H1 (cell line): ENCODE results near the gene KCNH8. TPM values are rescaled to one million over a fixed set of nuclear protein-coding genes. Genes with fewer than 3 reads are reported as not detected.

Source experiments
- CTCF ChIA-PET: fragments of 300-600 bp; sonication (Branson Sonifier 250); formaldehyde crosslinking; loops from one replicate; lab custom pipeline; 2021; ENCODE audit not compliant: partially characterized antibody; lab: Charles Lee
- POLR2A ChIA-PET: fragments of 300-600 bp; sonication (Branson Sonifier 250); formaldehyde crosslinking; loops from one replicate; lab custom pipeline; 2021; ENCODE audit warnings: inconsistent platforms; ENCODE audit not compliant: partially characterized antibody; lab: Charles Lee
- DNase-seq, 2 experiments: peaks; one replicate each; pipeline versions ENCODE4 v3.0.0 to v3.0.0-alpha.2; 2010 to 2022; ENCODE audit warnings: low spot score in 2 of 2, low read depth in 1 of 2, mixed read lengths in 1 of 2
- FAIRE-seq: peaks from 2 replicates; lab custom pipeline; 2011; peaks lifted over from hg19 to GRCh38; lab: Jason Lieb, UNC
- H2AFZ ChIP-seq: 2 replicates; pipeline ENCODE4 v1.8.1; 2012; ENCODE audit warnings: low read length, inconsistent platforms
- H2AK5ac ChIP-seq: 2 replicates; pipeline ENCODE4 v1.6.1; 2013; ENCODE audit warnings: low read depth, low read length
- H2BK120ac ChIP-seq: replicated peaks from 2 replicates; pipeline ENCODE3; 2013; ENCODE audit warnings: low read depth, low read length, inconsistent platforms
- H2BK12ac ChIP-seq: 2 replicates; pipeline ENCODE4 v1.6.1; 2013; ENCODE audit warnings: low read depth, low read length
- H2BK15ac ChIP-seq: 2 replicates; pipeline ENCODE4 v1.6.1; 2013; ENCODE audit warnings: low read length
- H2BK20ac ChIP-seq: 2 replicates; pipeline ENCODE4 v1.6.1; 2013; ENCODE audit warnings: low read length
- H2BK5ac ChIP-seq: 2 replicates; pipeline ENCODE4 v1.6.1; 2013; ENCODE audit warnings: low read depth, low read length
- H3K14ac ChIP-seq: 2 replicates; pipeline ENCODE4 v1.6.1; 2013; ENCODE audit warnings: inconsistent platforms; ENCODE audit not compliant: insufficient read length
- H3K18ac ChIP-seq: 2 replicates; pipeline ENCODE4 v1.6.1; 2013; ENCODE audit warnings: low read length; ENCODE audit errors: extremely low read depth
- H3K23ac ChIP-seq: 2 replicates; pipeline ENCODE4 v1.6.1; 2013; ENCODE audit warnings: inconsistent platforms; ENCODE audit not compliant: insufficient read length
- H3K23me2 ChIP-seq: 2 replicates; pipeline ENCODE4 v1.6.1; 2013; ENCODE audit warnings: low read depth, low read length
- H3K27ac ChIP-seq: 2 replicates; pipeline ENCODE4 v1.6.1; 2011; ENCODE audit warnings: low read depth, low read length, inconsistent platforms
- H3K27me3 ChIP-seq, 4 experiments: replicated peaks in 1 of 4; 1 replicate in 1 of 4; 2 replicates in 3 of 4; pipeline versions ENCODE4 v1.6.1 to v1.8.1; 2011 to 2013; ENCODE audit warnings: low read length in 3 of 4, mild to moderate bottlenecking in 3 of 4, inconsistent platforms in 2 of 4, mixed read lengths in 2 of 4, moderate library complexity in 1 of 4; ENCODE audit not compliant: control insufficient read depth in 3 of 4, insufficient read depth in 3 of 4; ENCODE audit errors: extremely low read depth in 1 of 4
- H3K36me3 ChIP-seq, 4 experiments: 2 replicates each; pipeline versions ENCODE4 v1.6.1 to v1.8.1; 2011 to 2013; ENCODE audit warnings: mild to moderate bottlenecking in 4 of 4, low read length in 3 of 4, moderate library complexity in 2 of 4, control low read depth in 1 of 4, inconsistent platforms in 1 of 4; ENCODE audit not compliant: insufficient read depth in 4 of 4, control insufficient read depth in 2 of 4
- H3K4ac ChIP-seq: replicated peaks from 2 replicates; pipeline ENCODE3; 2013; ENCODE audit warnings: low read length, low read depth, mixed read lengths, inconsistent platforms; ENCODE audit not compliant: insufficient read length
- H3K4me1 ChIP-seq, 4 experiments: replicated peaks in 1 of 4; 1 replicate in 1 of 4; 2 replicates in 3 of 4; pipeline versions ENCODE4 v1.6.1 to v1.8.1; 2011 to 2013; ENCODE audit warnings: low read length in 3 of 4, inconsistent platforms in 2 of 4, mixed read lengths in 1 of 4; ENCODE audit not compliant: insufficient read depth in 4 of 4, control insufficient read depth in 3 of 4
- H3K4me2 ChIP-seq, 2 experiments: 2 replicates each; pipeline versions ENCODE4 v1.6.1 to v1.8.1; 2011 to 2013; ENCODE audit warnings: low read depth in 2 of 2, low read length in 2 of 2, control low read depth in 1 of 2, inconsistent platforms in 1 of 2, mild to moderate bottlenecking in 1 of 2; ENCODE audit not compliant: insufficient read depth in 1 of 2
- H3K4me3 ChIP-seq, 4 experiments: fragments of 200-600, 300-600 bp in 1 of 4; sonication (generic), shearing (Covaris generic), sonication (Bioruptor Twin) in 1 of 4; 2 replicates each; pipeline versions ENCODE4 v1.5.1 to v1.8.1; 2011 to 2016; ENCODE audit warnings: low read length in 4 of 4, low read depth in 3 of 4, control low read depth in 2 of 4, inconsistent platforms in 2 of 4, mild to moderate bottlenecking in 2 of 4, mixed read lengths in 1 of 4, moderate library complexity in 1 of 4; ENCODE audit not compliant: insufficient read depth in 2 of 4; ENCODE audit errors: extremely low read depth in 1 of 4
- H3K56ac ChIP-seq: replicated peaks from 2 replicates; pipeline ENCODE3; 2013; ENCODE audit warnings: low read depth, mild to moderate bottlenecking, mixed read lengths, low read length, inconsistent platforms; ENCODE audit not compliant: insufficient read length
- H3K79me1 ChIP-seq: 2 replicates; pipeline ENCODE4 v1.6.1; 2013; ENCODE audit warnings: low read depth, low read length, control low read depth
- H3K79me2 ChIP-seq, 2 experiments: 2 replicates each; pipeline versions ENCODE4 v1.6.1 to v1.8.1; 2012 to 2013; ENCODE audit warnings: low read length in 2 of 2, mild to moderate bottlenecking in 2 of 2, inconsistent platforms in 1 of 2; ENCODE audit not compliant: insufficient read depth in 2 of 2, control insufficient read depth in 1 of 2
- H3K9ac ChIP-seq, 4 experiments: replicated peaks in 1 of 4; 1 replicate in 1 of 4; 2 replicates in 3 of 4; pipeline versions ENCODE4 v1.6.1 to v1.8.1; 2011 to 2013; ENCODE audit warnings: low read depth in 3 of 4, low read length in 3 of 4, control low read depth in 2 of 4, mild to moderate bottlenecking in 2 of 4, moderate library complexity in 2 of 4, inconsistent platforms in 1 of 4; ENCODE audit errors: extremely low read depth in 1 of 4
- H3K9me3 ChIP-seq, 2 experiments: 2 replicates each; pipeline versions ENCODE4 v1.6.1 to v1.8.1; 2012 to 2013; ENCODE audit warnings: mild to moderate bottlenecking in 2 of 2, moderate library complexity in 2 of 2, control low read depth in 1 of 2, inconsistent platforms in 1 of 2, low read depth in 1 of 2, low read length in 1 of 2, mixed read lengths in 1 of 2; ENCODE audit not compliant: insufficient read depth in 2 of 2
- H4K20me1 ChIP-seq, 2 experiments: replicated peaks in 1 of 2; 2 replicates each; pipeline versions ENCODE3 to v1.8.1; 2011 to 2013; ENCODE audit warnings: inconsistent platforms in 2 of 2, low read length in 2 of 2, mild to moderate bottlenecking in 1 of 2; ENCODE audit not compliant: insufficient read depth in 2 of 2, control insufficient read depth in 1 of 2
- H4K5ac ChIP-seq: 2 replicates; pipeline ENCODE4 v1.6.1; 2013; ENCODE audit warnings: low read length, low read depth, mixed read lengths, inconsistent platforms; ENCODE audit not compliant: insufficient read length
- H4K8ac ChIP-seq: 2 replicates; pipeline ENCODE4 v1.8.0; 2013; ENCODE audit warnings: mild to moderate bottlenecking, moderate library complexity, low read length, inconsistent platforms; ENCODE audit not compliant: insufficient read depth; ENCODE audit errors: extremely low read depth
- H4K91ac ChIP-seq: replicated peaks from 2 replicates; pipeline ENCODE3; 2013; ENCODE audit warnings: low read length, mixed read lengths, inconsistent platforms; ENCODE audit not compliant: insufficient read length
- RBBP5 ChIP-seq: IDR thresholded peaks from 2 replicates; pipeline ENCODE4 v1.7.1; 2012; ENCODE audit warnings: low read depth, mild to moderate bottlenecking, inconsistent platforms, low read length, moderate library complexity, borderline replicate concordance
- WGBS, 2 experiments: shearing (Covaris generic) in 1 of 2; methylation state at CpG; one replicate each; pipeline versions ENCODE4 v1.1.6 to v1.1.7; 2013 to 2015; ENCODE audit warnings: low lambda C conversion rate in 2 of 2, mixed read lengths in 2 of 2, inconsistent platforms in 1 of 2, low coverage in 1 of 2, missing lambda C conversion rate in 1 of 2; ENCODE audit not compliant: insufficient replicate concordance in 2 of 2, insufficient coverage in 1 of 2, insufficient read length in 1 of 2; ENCODE audit errors: extremely low coverage in 1 of 2, missing lambda C conversion rate in 1 of 2; 5-methylcytosine and 5-hydroxymethylcytosine counted together
- polyA plus RNA-seq, 7 experiments: library from polyadenylated mRNA; depleted of rRNA in 3 of 7; stranded (reverse) in 5 of 7; unstranded in 2 of 7; fragments of >200 nt in 5 of 7; fragments of 200-250 nt in 2 of 7; gene quantifications; 1 replicate in 5 of 7; 2 replicates in 1 of 7; 4 replicates in 1 of 7; pipeline versions ENCODE4 v1.2.1 to v1.2.3, GENCODE V29; 2011 to 2013; ENCODE audit warnings: missing spikeins in 2 of 7, mixed read lengths in 2 of 7
- total RNA-seq: library from RNA; stranded (reverse); fragmentation: NEBNext Ultra II Directional; extraction: Animal tissue kit (Norgen Biotek cat#: 25700); gene quantifications from 2 replicates; pipeline ENCODE4 v1.2.1, GENCODE V29; 2021
- TF ChIP-seq, protein P1 (sequence below), 3 experiments: IDR thresholded peaks; 1 replicate in 2 of 3; 2 replicates in 1 of 3; pipeline versions ENCODE4 v1.5.1 to v1.6.1; 2011; ENCODE audit warnings: low read length in 3 of 3, mild to moderate bottlenecking in 3 of 3, inconsistent platforms in 2 of 3, low read depth in 1 of 3, moderate library complexity in 1 of 3; ENCODE audit not compliant: insufficient read depth in 1 of 3; ENCODE audit errors: control extremely low read depth in 1 of 3
- TF ChIP-seq, protein P2 (sequence below): IDR thresholded peaks from 2 replicates; pipeline ENCODE4 v1.6.1; 2012; ENCODE audit warnings: inconsistent platforms

The KCNH8 gene
- total and polyA plus RNA-seq, 2 of the 8 experiments (the other 6 are each of a cell fraction or from before 2014, with no cell fraction given) = 2.2 to 2.4 TPM

GRCh38 chr3:19190126-19190525, 41.8 kb downstream of the KCNH8 start:
- H3K79me1 ChIP-seq = no peaks in the 10 kb centered on the region
- H4K91ac ChIP-seq = no peak overlapping the region
- H3K27ac ChIP-seq = no peak overlapping the region
- H2AFZ ChIP-seq = no peak overlapping the region
- H3K4me1 ChIP-seq = no peaks in the 10 kb centered on the region
- H3K79me2 ChIP-seq = 0 out of 4 replicates have a peak, but pooled peaks cover 0 to 2% of the 10 kb centered on the region in 2 experiments
- no peaks in the 10 kb centered on the region for H3K23me2 ChIP-seq
- ChIA-PET POLR2A (no interaction called here), CTCF (interaction anchor here (0.9 to 1.2 kb wide), 5 partner anchors 11 to 30 kb away, joined by 3 read pairs; no protein-coding TSS in a partner anchor)
- H3K4ac ChIP-seq = no peak overlapping the region
- no peak overlapping the region for H2BK12ac ChIP-seq
- TF ChIP-seq RBBP5 = no peak
- TF ChIP-seq, protein P1, sequence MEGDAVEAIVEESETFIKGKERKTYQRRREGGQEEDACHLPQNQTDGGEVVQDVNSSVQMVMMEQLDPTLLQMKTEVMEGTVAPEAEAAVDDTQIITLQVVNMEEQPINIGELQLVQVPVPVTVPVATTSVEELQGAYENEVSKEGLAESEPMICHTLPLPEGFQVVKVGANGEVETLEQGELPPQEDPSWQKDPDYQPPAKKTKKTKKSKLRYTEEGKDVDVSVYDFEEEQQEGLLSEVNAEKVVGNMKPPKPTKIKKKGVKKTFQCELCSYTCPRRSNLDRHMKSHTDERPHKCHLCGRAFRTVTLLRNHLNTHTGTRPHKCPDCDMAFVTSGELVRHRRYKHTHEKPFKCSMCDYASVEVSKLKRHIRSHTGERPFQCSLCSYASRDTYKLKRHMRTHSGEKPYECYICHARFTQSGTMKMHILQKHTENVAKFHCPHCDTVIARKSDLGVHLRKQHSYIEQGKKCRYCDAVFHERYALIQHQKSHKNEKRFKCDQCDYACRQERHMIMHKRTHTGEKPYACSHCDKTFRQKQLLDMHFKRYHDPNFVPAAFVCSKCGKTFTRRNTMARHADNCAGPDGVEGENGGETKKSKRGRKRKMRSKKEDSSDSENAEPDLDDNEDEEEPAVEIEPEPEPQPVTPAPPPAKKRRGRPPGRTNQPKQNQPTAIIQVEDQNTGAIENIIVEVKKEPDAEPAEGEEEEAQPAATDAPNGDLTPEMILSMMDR (IDR thresholded peaks at IDR 0.05; ENCODE audit: control extremely low read depth in 1 of 3, insufficient read depth in 1 of 3, low read depth in 1 of 3, low read length in 3 of 3) = no peak
- TF ChIP-seq, protein P2, sequence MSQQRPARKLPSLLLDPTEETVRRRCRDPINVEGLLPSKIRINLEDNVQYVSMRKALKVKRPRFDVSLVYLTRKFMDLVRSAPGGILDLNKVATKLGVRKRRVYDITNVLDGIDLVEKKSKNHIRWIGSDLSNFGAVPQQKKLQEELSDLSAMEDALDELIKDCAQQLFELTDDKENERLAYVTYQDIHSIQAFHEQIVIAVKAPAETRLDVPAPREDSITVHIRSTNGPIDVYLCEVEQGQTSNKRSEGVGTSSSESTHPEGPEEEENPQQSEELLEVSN = no peak
- no peak overlapping the region for H4K8ac ChIP-seq
- no peak overlapping the region for H2BK5ac ChIP-seq
- DNase-seq (no peak), FAIRE-seq (no peak)
- H2BK15ac ChIP-seq = no peak overlapping the region
- no peak overlapping the region for H2AK5ac ChIP-seq
- no peak overlapping the region for H3K4me3 ChIP-seq
- H3K56ac ChIP-seq = no peak overlapping the region
- no peak overlapping the region for H3K4me2 ChIP-seq
- 78% methylated on average over 1 of the region's 1 CpG; no CpG with 5 or more reads in 1 of the 2 experiments for WGBS, 2 experiments
- no peak overlapping the region for H2BK120ac ChIP-seq
- no peak overlapping the region for H3K18ac ChIP-seq
- H3K9ac ChIP-seq = no peak overlapping the region
- H3K23ac ChIP-seq = no peak overlapping the region
- H3K9me3 ChIP-seq = no peaks in the 10 kb centered on the region
- H4K5ac ChIP-seq = no peak overlapping the region
- H3K27me3 ChIP-seq = no peaks in the 10 kb centered on the region
- no peaks in the 10 kb centered on the region for H4K20me1 ChIP-seq
- H3K36me3 ChIP-seq = no peaks in the 10 kb centered on the region
- no peak overlapping the region for H3K14ac ChIP-seq
- no peak overlapping the region for H2BK20ac ChIP-seq
